Suprapubic skin (tissue), 4 donors: Measurements from ENCODE around the gene MECR.

ENCODE experiments used
- POLR2A ChIP-seq, 2 donors: fragments of 450-650 bp; IDR thresholded peaks; one replicate each; pipeline ENCODE4 v1.6.1; 2017; ENCODE audit warnings: antibody characterized with exemption in 2 of 2, mild to moderate bottlenecking in 2 of 2, moderate library complexity in 2 of 2
- POLR2AphosphoS5 ChIP-seq, 3 donors: sonication (generic); formaldehyde crosslinking; IDR thresholded peaks; one replicate each; pipeline ENCODE4 v1.6.1; 2017; ENCODE audit warnings: antibody characterized with exemption in 3 of 3
- TF ChIP-seq, protein P1 (sequence below), 2 donors: fragments of 200-600 bp in 1 of 2; fragments of 450-650 bp in 1 of 2; sonication (generic) in 1 of 2; IDR thresholded peaks; one replicate each; pipeline ENCODE4 v1.5.1; 2016 to 2019; ENCODE audit warnings: antibody characterized with exemption in 2 of 2, mild to moderate bottlenecking in 1 of 2, moderate library complexity in 1 of 2

DNA sequence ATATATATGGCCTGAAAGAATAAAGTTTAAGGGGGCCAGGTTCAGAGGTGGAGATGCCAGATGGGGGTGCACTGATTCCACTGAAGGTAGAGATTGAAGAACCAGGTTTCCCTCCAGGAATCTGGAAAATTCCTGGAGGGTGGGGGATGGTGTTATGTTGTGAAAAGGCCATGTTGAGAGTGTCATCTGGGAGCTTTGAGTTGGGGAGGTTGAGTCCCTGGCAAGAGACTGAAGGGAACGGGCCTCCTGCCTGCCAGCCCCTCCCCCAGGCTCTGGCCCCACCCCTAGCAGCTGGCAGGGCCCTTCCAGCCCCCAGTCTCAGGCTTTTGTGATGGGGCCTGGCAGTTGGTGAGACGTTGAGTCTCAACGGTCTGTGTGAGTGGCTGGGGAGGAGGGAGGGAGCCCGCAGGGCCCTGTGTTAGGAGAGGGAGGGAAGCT is 9.7 kb upstream of the MECR start:
- TF ChIP-seq, protein P1, sequence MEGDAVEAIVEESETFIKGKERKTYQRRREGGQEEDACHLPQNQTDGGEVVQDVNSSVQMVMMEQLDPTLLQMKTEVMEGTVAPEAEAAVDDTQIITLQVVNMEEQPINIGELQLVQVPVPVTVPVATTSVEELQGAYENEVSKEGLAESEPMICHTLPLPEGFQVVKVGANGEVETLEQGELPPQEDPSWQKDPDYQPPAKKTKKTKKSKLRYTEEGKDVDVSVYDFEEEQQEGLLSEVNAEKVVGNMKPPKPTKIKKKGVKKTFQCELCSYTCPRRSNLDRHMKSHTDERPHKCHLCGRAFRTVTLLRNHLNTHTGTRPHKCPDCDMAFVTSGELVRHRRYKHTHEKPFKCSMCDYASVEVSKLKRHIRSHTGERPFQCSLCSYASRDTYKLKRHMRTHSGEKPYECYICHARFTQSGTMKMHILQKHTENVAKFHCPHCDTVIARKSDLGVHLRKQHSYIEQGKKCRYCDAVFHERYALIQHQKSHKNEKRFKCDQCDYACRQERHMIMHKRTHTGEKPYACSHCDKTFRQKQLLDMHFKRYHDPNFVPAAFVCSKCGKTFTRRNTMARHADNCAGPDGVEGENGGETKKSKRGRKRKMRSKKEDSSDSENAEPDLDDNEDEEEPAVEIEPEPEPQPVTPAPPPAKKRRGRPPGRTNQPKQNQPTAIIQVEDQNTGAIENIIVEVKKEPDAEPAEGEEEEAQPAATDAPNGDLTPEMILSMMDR (IDR thresholded peaks at IDR 0.05), result no peak
- TF ChIP-seq POLR2A (IDR thresholded peaks at IDR 0.05), result no peak
- TF ChIP-seq POLR2AphosphoS5 (IDR thresholded peaks at IDR 0.05), result no peak
